DOHH2 (cell line): ENCODE results near the gene NPM1.

Experiments
- CTCF ChIP-seq: fragments of 200-600 bp; sonication (generic); IDR thresholded peaks from one replicate; pipeline ENCODE4 v1.5.1; 2014; ENCODE audit warnings: antibody characterized with exemption, mild to moderate bottlenecking, low read depth, low read length; ENCODE audit not compliant: poor library complexity, severe bottlenecking
- EZH2phosphoT487 ChIP-seq: fragments of 200-600 bp; sonication (generic); IDR thresholded peaks from 2 replicates; pipeline ENCODE4 v1.6.1; 2017; ENCODE audit warnings: borderline replicate concordance, mild to moderate bottlenecking, antibody characterized with exemption, low read length, moderate library complexity, mixed read lengths

DNA sequence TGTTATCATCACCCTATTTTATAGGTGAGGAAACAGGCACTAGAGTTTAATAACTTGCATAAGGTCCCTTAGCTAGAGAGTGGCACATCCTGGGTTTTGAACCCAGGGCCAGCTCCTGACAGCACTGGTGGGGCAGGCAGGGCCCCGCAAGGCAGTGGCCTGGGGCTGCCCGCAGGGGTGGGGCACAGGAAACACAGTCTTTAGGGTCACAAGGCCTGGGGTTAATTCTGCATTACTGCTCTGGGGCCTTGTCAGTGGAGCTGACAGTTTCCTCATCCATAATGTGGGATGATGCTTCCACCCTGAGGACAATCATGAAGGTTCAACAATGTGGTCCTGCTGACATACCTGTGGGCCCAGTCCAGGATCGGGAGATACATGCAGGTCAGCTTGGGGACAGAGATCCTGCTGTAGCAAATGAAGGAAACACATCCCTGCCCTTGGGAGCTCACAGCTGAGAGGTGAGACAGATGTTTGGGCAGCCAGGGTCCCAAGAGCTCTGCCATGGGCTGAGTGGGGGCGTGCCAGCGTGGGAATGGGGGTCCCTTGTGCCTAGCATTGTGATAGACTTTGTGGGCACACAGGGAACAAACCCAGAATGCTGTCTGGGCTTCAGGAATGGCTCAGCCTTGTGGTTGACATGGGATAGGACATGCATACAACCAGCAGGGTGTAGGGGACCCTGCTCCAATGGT, 46.5 kb downstream of the NPM1 start:
- TF ChIP-seq CTCF: no peak
- no peak for TF ChIP-seq EZH2phosphoT487
